Mesothelial cell of epicardium (in vitro differentiated cells): ENCODE measurements around the gene QRFP. TPM values are rescaled to one million over a fixed set of nuclear protein-coding genes. Genes with fewer than 3 reads are reported as not detected.

Source experiments
- DNase-seq, 2 experiments: peaks; one replicate each; pipeline ENCODE4 v3.0.0; 2021; ENCODE audit warnings: low spot score in 2 of 2; ENCODE audit not compliant: unreplicated experiment in 2 of 2
- H3K27ac Mint-ChIP-seq: 2 replicates; pipeline ENCODE4 v1.8.0; 2021; ENCODE audit warnings: mixed read lengths
- H3K27me3 Mint-ChIP-seq: 2 replicates; pipeline ENCODE4 v1.8.0; 2021; ENCODE audit warnings: low read depth, mixed read lengths
- H3K36me3 Mint-ChIP-seq: 2 replicates; pipeline ENCODE4 v1.8.0; 2021; ENCODE audit warnings: mixed read lengths
- H3K4me1 Mint-ChIP-seq: 2 replicates; pipeline ENCODE4 v1.8.0; 2021; ENCODE audit warnings: mixed read lengths
- H3K4me3 Mint-ChIP-seq: 2 replicates; pipeline ENCODE4 v1.8.0; 2021; ENCODE audit warnings: mild to moderate bottlenecking, moderate library complexity, mixed read lengths
- H3K9me3 Mint-ChIP-seq: 2 replicates; pipeline ENCODE4 v1.8.0; 2021; ENCODE audit warnings: mixed read lengths
- CTCF ChIP-seq: fragments of 200-600 bp; sonication (generic); IDR thresholded peaks from one replicate; pipeline ENCODE4 v1.5.0; 2021; ENCODE audit warnings: antibody characterized with exemption; ENCODE audit not compliant: unreplicated experiment
- total RNA-seq: library from RNA; stranded (reverse); gene quantifications from 3 replicates; pipeline ENCODE4 v1.2.1, GENCODE V29; 2021

QRFP gene
- total RNA-seq, 1 donor from 2014 or later = not detected

DNA sequence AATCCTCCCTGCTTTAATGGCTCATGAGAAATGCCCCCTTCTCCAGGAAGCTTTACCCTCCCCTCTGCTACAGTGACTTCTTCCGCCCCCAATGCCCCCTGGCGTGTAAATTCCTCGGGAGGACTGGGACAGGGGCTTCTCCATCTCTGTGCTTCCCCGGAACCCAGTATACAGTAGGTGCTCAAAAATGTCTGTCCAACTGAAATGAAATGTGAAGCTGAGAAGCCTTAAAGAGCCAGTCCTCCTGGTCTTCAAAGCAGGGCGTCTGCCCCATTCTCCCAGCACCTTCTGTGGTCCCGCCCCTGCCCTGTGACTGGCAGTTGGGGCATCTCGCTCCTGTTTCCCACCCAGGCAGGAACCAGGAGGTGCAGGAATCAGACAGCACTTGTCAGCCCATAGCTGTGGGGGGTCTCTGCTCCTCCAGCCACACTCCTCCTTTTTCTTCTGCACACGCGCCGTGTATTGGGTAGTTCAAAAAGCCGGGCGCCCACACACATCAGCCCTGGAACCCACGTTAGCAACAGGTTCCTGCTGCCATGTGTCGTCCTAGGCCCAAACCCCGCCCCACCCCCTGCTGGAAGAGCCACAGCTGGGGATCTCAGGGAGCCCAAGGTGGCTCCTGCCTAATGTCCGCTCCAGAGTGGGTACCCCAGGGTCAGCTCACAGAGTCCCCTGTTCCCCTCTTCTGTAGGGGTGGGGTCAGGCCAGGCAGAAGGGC lies 26.4 kb upstream of the QRFP start:
- Mint-ChIP-seq H3K27me3 (no peaks in the 10 kb centered on the region), H3K36me3 (no peaks in the 10 kb centered on the region), H3K9me3 (no peaks in the 10 kb centered on the region), H3K4me3 (no peak overlapping the region), H3K27ac (peak overlapping the region; percentile 28), H3K4me1 (peaks cover 33% of the 10 kb centered on the region)
- DNase-seq = no peak
- TF ChIP-seq CTCF = no peak

GRCh38 chr9:130921989-130922892 lies 25.6 kb upstream of the QRFP start:
- Mint-ChIP-seq H3K36me3 (no peaks in the 10 kb centered on the region), H3K27me3 (no peaks in the 10 kb centered on the region), H3K9me3 (no peaks in the 10 kb centered on the region), H3K4me3 (no peak overlapping the region), H3K27ac (peak overlapping the region; percentile 77), H3K4me1 (peaks cover 30% of the 10 kb centered on the region)
- DNase-seq = no peak
- TF ChIP-seq CTCF = no peak

DNA sequence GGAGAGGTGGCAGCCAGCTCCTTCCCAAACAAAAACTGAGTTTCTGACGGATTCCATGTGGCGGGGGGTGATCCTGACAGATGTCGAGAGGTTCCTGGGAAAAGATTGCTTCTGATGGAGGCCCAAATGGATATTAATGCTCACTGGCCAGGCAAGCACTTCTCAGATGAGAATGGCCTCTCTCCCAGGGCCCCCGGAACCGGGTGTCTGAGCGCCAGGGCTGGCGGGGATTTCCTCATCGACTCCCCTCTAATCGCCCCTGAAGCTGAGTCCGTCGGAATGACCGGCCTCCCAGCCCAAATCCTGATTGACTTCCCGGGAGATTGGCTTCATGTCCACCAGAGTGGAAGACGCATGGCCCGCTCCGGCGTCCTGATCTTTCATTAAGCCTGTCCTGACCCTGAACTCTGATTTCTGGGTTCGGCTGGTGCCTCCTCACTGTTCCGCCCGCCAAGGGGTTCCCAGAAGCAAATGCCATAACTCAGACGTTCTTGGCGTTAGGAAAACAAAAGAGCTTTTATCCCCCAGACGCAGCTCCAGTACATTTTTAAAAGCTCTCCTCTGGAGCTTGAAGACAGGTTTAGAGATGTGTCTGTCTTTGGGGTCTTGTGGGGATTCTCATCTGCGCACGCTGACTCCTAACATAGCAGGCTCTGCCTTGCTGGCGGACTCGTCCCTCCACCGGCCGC lies 24.8 kb upstream of the QRFP start:
- Mint-ChIP-seq H3K36me3 (no peaks in the 10 kb centered on the region), H3K4me3 (no peak overlapping the region), H3K27ac (peak overlapping the region; percentile 77), H3K9me3 (no peaks in the 10 kb centered on the region), H3K27me3 (no peaks in the 10 kb centered on the region), H3K4me1 (peaks cover 30% of the 10 kb centered on the region)
- no peak for TF ChIP-seq CTCF
- DNase-seq = no peak

DNA sequence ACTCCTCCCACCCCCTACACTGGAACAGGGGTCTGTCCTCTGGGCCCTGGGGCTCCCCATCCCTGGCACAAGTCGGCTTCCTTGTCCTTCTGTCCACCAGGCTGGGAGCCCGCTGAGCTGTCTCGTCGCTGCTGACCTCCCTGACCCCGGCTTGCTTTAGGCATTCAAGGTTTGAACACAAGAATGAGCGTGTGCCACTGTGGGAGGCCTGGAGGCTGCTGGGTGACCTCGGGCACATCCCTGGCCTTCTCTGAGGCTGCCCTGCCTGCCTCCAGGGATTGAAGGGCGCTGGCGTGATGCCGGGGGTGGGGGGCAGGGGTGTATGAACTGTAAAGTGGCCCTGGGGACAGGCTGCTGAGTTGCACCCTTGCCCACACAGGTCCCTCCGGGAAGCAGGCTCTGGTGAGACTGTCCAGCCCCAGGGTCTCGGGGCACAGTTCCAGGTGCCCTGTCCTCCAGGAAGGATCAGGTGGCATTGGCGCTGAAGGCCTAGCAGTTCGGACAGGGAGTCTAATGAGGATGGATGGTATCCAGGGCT lies 24.2 kb upstream of the QRFP start:
- Mint-ChIP-seq H3K27ac (peak overlapping the region; percentile 77), H3K36me3 (no peaks in the 10 kb centered on the region), H3K4me1 (peaks cover 30% of the 10 kb centered on the region), H3K4me3 (no peak overlapping the region), H3K27me3 (no peaks in the 10 kb centered on the region), H3K9me3 (no peaks in the 10 kb centered on the region)
- no peak for DNase-seq
- no peak for TF ChIP-seq CTCF

DNA sequence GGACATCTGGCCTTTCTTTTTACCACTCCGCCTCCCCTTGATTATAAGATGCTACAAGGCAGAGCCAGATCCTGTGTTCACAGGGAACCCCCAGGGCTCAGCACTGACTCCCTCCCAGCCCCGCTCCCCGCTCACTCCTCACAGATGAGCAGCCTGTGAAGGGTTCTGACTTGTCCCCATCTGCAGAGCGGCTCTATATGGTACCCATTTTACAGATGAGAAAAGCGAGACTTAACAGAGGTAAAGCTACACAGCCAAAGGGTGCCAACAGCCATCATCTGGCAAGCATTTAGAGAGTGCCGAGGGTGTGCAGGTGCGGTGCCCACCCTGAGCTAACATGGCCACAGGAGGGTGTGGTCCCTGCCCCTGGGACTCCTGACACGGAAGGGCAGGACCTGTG lies 23.6 kb upstream of the QRFP start:
- no peaks in the 10 kb centered on the region for H3K36me3 Mint-ChIP-seq
- no peak overlapping the region for H3K4me3 Mint-ChIP-seq
- no peak for DNase-seq
- H3K4me1 Mint-ChIP-seq = peaks cover 30% of the 10 kb centered on the region
- no peaks in the 10 kb centered on the region for H3K27me3 Mint-ChIP-seq
- no peaks in the 10 kb centered on the region for H3K9me3 Mint-ChIP-seq
- no peak overlapping the region for H3K27ac Mint-ChIP-seq
- TF ChIP-seq CTCF = no peak
